Upper lobe of left lung (tissue), 4 donors: ENCODE measurements around the gene ARAP1.

Source experiments
- EP300 ChIP-seq, 4 donors: sonication (generic); formaldehyde crosslinking; IDR thresholded peaks; one replicate each; pipeline ENCODE4 v1.5.1; 2017; ENCODE audit warnings: antibody characterized with exemption in 4 of 4, control low read depth in 2 of 4
- POLR2A ChIP-seq, 4 donors: fragments of 450-650 bp; IDR thresholded peaks; one replicate each; pipeline ENCODE4 v1.5.1; 2016 to 2017; ENCODE audit warnings: antibody characterized with exemption in 4 of 4, mild to moderate bottlenecking in 2 of 4
- POLR2AphosphoS5 ChIP-seq, 2 donors: sonication (generic); formaldehyde crosslinking; IDR thresholded peaks; one replicate each; pipeline ENCODE4 v1.5.1; 2017; ENCODE audit warnings: antibody characterized with exemption in 2 of 2
- TF ChIP-seq, protein P1 (sequence below), 6 experiments: fragments of 450-650 bp in 4 of 6; fragments of 200-600 bp in 2 of 6; sonication (generic) in 2 of 6; IDR thresholded peaks; one replicate each; pipeline ENCODE4 v1.5.1; 2016 to 2019; ENCODE audit warnings: antibody characterized with exemption in 6 of 6

DNA sequence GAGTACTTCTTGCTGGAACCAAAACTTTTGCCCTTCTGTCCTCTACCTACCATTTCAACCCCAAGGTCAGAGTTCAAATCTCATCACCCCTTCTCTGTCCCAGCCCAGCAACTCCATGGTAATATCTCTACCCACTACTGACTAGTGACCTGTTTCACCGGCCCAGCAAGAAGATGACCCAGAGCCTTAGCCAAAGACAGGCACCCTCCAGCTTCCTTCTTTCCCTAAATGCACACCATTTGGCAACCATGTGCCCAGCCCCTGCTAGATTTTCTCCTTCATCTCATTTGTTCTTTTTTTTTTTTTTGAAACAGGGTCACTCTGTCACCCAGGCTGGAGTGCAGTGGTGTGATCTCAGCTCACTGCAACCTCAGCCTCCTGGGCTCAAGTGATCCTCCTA is 14.9 kb downstream of the ARAP1 start:
- TF ChIP-seq, protein P1, sequence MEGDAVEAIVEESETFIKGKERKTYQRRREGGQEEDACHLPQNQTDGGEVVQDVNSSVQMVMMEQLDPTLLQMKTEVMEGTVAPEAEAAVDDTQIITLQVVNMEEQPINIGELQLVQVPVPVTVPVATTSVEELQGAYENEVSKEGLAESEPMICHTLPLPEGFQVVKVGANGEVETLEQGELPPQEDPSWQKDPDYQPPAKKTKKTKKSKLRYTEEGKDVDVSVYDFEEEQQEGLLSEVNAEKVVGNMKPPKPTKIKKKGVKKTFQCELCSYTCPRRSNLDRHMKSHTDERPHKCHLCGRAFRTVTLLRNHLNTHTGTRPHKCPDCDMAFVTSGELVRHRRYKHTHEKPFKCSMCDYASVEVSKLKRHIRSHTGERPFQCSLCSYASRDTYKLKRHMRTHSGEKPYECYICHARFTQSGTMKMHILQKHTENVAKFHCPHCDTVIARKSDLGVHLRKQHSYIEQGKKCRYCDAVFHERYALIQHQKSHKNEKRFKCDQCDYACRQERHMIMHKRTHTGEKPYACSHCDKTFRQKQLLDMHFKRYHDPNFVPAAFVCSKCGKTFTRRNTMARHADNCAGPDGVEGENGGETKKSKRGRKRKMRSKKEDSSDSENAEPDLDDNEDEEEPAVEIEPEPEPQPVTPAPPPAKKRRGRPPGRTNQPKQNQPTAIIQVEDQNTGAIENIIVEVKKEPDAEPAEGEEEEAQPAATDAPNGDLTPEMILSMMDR (IDR thresholded peaks at IDR 0.05) = no peak
- TF ChIP-seq POLR2AphosphoS5 (IDR thresholded peaks at IDR 0.05) = no peak
- no peak for TF ChIP-seq EP300 (IDR thresholded peaks at IDR 0.05)
- no peak for TF ChIP-seq POLR2A (IDR thresholded peaks at IDR 0.05)
